ENCODE data around the gene MT3. TPM values are rescaled to one million over a fixed set of nuclear protein-coding genes. Genes with fewer than 3 reads are reported as not detected.

The MT3 gene
- total and polyA plus RNA-seq, 12 donors, result 5.5 to 354 (median 46.4) TPM

- no peak overlapping the region for H3K4me3 ChIP-seq
- H3K9me3 ChIP-seq (replicated peaks in 1 of 3), result no peaks in the 10 kb centered on the region
- H3K27ac ChIP-seq, result peak overlapping the region in 3 of 5 donors; percentile 32 to 48 (median 38)
- peak in 1 of 7 donors; percentile 20 for DNase-seq
- TF ChIP-seq CTCF (IDR thresholded peaks at IDR 0.05) (no peak), POLR2A (IDR thresholded peaks at IDR 0.05) (no peak)
- no peaks in the 10 kb centered on the region for H3K36me3 ChIP-seq (replicated peaks in 1 of 2)
- H3K27me3 ChIP-seq, result no peaks in the 10 kb centered on the region
- intact Hi-C loops (cut with DNase I), result no loop called here
- 65 to 80% (median 74%) methylated on average over 9 of the region's 9 CpGs for WGBS, 4 donors
- peaks cover 13 to 20% of the 10 kb centered on the region in 2 donors for H3K4me1 ChIP-seq (replicated peaks in 1 of 2)
Observed at GRCh38 chr16:56628486-56629350, 39.4 kb downstream of the MT3 start.

GRCh38 chr16:56629531-56629930 is 40.2 kb downstream of the MT3 start:
- no peak overlapping the region for H3K4me3 ChIP-seq
- intact Hi-C loops (cut with DNase I), result no loop called here
- H3K9me3 ChIP-seq (replicated peaks in 1 of 3), result no peaks in the 10 kb centered on the region
- H3K27ac ChIP-seq, result peak overlapping the region in 3 of 5 donors; percentile 32 to 48 (median 38)
- peaks cover 13 to 20% of the 10 kb centered on the region in 2 donors for H3K4me1 ChIP-seq (replicated peaks in 1 of 2)
- H3K36me3 ChIP-seq (replicated peaks in 1 of 2), result no peaks in the 10 kb centered on the region
- 56 to 59% (median 57%) methylated on average over 3 of the region's 3 CpGs for WGBS, 4 donors
- H3K27me3 ChIP-seq, result no peaks in the 10 kb centered on the region
- no peak for TF ChIP-seq POLR2A (IDR thresholded peaks at IDR 0.05)
- no peak for TF ChIP-seq CTCF (IDR thresholded peaks at IDR 0.05)
- no peak for DNase-seq

GRCh38 chr16:56630134-56630533 is 40.8 kb downstream of the MT3 start:
- intact Hi-C loops (cut with DNase I), result no loop called here
- Histone ChIP-seq H3K36me3 (replicated peaks in 1 of 2) (no peaks in the 10 kb centered on the region), H3K9me3 (replicated peaks in 1 of 3) (no peaks in the 10 kb centered on the region), H3K4me1 (replicated peaks in 1 of 2) (peaks cover 13 to 23% of the 10 kb centered on the region in 2 donors), H3K27ac (peak overlapping the region in 3 of 5 donors; percentile 32 to 48 (median 38)), H3K27me3 (peaks cover 2% of the 10 kb centered on the region), H3K4me3 (no peak overlapping the region)
- TF ChIP-seq CTCF (IDR thresholded peaks at IDR 0.05), result no peak
- no peak for TF ChIP-seq POLR2A (IDR thresholded peaks at IDR 0.05)
- DNase-seq, result no peak
- WGBS, 4 donors, result 62 to 74% (median 66%) methylated on average over 3 of the region's 3 CpGs

- no peak overlapping the region for H3K4me3 ChIP-seq
- TF ChIP-seq POLR2A (IDR thresholded peaks at IDR 0.05) (no peak), CTCF (IDR thresholded peaks at IDR 0.05) (no peak)
- no peaks in the 10 kb centered on the region for H3K36me3 ChIP-seq (replicated peaks in 1 of 2)
- no peaks in the 10 kb centered on the region for H3K9me3 ChIP-seq (replicated peaks in 1 of 3)
- intact Hi-C loops (cut with DNase I), result no loop called here
- DNase-seq, result no peak
- peaks cover 7% of the 10 kb centered on the region for H3K27me3 ChIP-seq
- H3K27ac ChIP-seq, result peak overlapping the region in 1 of 5 donors; percentile 83
- peaks cover 11 to 25% of the 10 kb centered on the region in 2 donors for H3K4me1 ChIP-seq (replicated peaks in 1 of 2)
- WGBS, 4 donors, result 84 to 94% (median 87%) methylated on average over 8 to 10 of the region's 10 CpGs
Observed at GRCh38 chr16:56631197-56631596, 41.9 kb downstream of the MT3 start.
